HG03460 (cell line): ENCODE measurements around the gene MYBPHL.

Experiments used
- ATAC-seq: cut with Tn5 transposase; IDR thresholded peaks from one replicate; pipeline ENCODE4 v1.9.1; 2021; ENCODE audit not compliant: unreplicated experiment

Gene MYBPHL

GRCh38 chr1:109266965-109267364 lies 39.8 kb downstream of the MYBPHL start:
- ATAC-seq: no peak

- ATAC-seq: no peak
These were observed 41.0 kb downstream of the MYBPHL start for GRCh38 chr1:109265741-109266330.

GRCh38 chr1:109265016-109265415 lies 41.8 kb downstream of the MYBPHL start:
- ATAC-seq: no peak

GRCh38 chr1:109264379-109264755 lies 42.4 kb downstream of the MYBPHL start:
- ATAC-seq: no peak

- ATAC-seq: peak; percentile 78
These were observed 43.0 kb downstream of the MYBPHL start for GRCh38 chr1:109263597-109264378.

- ATAC-seq: no peak
These were observed 43.6 kb downstream of the MYBPHL start for GRCh38 chr1:109263234-109263596.

GRCh38 chr1:109262231-109263055 lies 44.4 kb downstream of the MYBPHL start:
- ATAC-seq: no peak

GRCh38 chr1:109261578-109261977 lies 45.2 kb downstream of the MYBPHL start:
- ATAC-seq: no peak

GRCh38 chr1:109261006-109261405 lies 45.8 kb downstream of the MYBPHL start:
- no peak for ATAC-seq

- ATAC-seq: no peak
These were observed 46.9 kb downstream of the MYBPHL start for GRCh38 chr1:109259674-109260557.

- no peak for ATAC-seq
These were observed 48.0 kb downstream of the MYBPHL start for GRCh38 chr1:109258481-109259466.

- ATAC-seq: no peak
These were observed 49.0 kb downstream of the MYBPHL start for GRCh38 chr1:109257682-109258421.

GRCh38 chr1:109256971-109257681 lies 49.7 kb downstream of the MYBPHL start:
- no peak for ATAC-seq

- no peak for ATAC-seq
These were observed 50.7 kb downstream of the MYBPHL start for GRCh38 chr1:109256085-109256484.

GRCh38 chr1:109255678-109256077 lies 51.1 kb downstream of the MYBPHL start:
- ATAC-seq: no peak

GRCh38 chr1:109255097-109255651 lies 51.6 kb downstream of the MYBPHL start:
- ATAC-seq: no peak

- ATAC-seq: no peak
These were observed 52.2 kb downstream of the MYBPHL start for GRCh38 chr1:109254621-109255096.
